DMS79 (cell line): Measurements from ENCODE around the gene HEPH.
"Not testable (repeated sequence)": the region's sequence is repeated elsewhere in the genome, so short reads cannot be mapped to it uniquely, and the experiment has no call there.

Source experiments
- DNase-seq: peaks from one replicate; lab custom pipeline; 2025; lab: John Stamatoyannopoulos, UW

HEPH gene, protein sequence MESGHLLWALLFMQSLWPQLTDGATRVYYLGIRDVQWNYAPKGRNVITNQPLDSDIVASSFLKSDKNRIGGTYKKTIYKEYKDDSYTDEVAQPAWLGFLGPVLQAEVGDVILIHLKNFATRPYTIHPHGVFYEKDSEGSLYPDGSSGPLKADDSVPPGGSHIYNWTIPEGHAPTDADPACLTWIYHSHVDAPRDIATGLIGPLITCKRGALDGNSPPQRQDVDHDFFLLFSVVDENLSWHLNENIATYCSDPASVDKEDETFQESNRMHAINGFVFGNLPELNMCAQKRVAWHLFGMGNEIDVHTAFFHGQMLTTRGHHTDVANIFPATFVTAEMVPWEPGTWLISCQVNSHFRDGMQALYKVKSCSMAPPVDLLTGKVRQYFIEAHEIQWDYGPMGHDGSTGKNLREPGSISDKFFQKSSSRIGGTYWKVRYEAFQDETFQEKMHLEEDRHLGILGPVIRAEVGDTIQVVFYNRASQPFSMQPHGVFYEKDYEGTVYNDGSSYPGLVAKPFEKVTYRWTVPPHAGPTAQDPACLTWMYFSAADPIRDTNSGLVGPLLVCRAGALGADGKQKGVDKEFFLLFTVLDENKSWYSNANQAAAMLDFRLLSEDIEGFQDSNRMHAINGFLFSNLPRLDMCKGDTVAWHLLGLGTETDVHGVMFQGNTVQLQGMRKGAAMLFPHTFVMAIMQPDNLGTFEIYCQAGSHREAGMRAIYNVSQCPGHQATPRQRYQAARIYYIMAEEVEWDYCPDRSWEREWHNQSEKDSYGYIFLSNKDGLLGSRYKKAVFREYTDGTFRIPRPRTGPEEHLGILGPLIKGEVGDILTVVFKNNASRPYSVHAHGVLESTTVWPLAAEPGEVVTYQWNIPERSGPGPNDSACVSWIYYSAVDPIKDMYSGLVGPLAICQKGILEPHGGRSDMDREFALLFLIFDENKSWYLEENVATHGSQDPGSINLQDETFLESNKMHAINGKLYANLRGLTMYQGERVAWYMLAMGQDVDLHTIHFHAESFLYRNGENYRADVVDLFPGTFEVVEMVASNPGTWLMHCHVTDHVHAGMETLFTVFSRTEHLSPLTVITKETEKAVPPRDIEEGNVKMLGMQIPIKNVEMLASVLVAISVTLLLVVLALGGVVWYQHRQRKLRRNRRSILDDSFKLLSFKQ

DNA sequence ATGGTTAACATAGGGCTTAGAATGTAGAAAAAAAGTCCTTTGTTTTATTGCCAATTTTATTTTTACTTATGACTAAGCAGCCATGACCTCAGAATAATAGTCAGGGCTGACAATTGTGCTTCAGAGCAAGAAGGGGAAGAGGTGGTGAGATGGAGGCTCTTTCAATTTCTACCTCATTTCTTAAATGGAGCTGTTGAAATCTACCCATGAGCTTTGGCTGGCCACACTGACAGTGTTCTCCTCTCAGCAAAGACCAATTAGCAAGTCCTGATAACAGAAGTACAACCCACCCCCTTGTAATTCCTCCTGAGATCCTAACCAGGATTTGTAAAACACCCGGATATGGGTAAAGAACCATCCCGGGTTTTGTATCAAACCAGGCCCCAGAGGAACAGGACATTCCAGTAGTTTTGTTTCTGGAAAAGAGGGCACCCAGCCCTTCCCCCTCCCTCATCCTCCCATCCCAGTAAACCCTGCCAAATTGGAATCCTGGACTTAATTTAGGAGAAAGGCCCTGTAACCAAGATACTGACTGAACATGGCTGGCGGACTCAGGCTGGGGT, at the start of gene HEPH:
Gene HEPH, plus strand, starts transcription at position 399 of the 563 bp plus-strand sequence. CDS start 6,324 bp downstream, outside the sequence.
- no peak for DNase-seq

DNA sequence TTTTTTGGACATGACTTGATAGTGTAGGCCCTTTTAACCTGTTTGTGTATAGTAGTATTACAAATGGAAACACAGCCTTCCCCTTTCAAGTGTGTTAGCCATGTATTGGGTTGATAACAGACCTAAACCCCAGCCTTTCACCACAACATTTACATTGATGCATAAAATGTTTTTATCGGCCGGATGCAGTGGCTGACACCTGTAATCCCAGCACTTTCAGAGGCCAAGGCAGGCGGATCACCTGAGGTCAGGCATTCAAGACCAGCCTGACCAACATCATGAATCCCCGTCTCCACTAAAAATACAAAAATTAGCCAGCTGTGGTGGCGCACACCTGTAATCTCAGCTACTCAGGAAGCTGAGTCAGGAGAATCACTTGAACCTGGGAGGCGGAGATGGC, 45.3 kb upstream of the HEPH start:
- DNase-seq, result not testable (repeated sequence)

DNA sequence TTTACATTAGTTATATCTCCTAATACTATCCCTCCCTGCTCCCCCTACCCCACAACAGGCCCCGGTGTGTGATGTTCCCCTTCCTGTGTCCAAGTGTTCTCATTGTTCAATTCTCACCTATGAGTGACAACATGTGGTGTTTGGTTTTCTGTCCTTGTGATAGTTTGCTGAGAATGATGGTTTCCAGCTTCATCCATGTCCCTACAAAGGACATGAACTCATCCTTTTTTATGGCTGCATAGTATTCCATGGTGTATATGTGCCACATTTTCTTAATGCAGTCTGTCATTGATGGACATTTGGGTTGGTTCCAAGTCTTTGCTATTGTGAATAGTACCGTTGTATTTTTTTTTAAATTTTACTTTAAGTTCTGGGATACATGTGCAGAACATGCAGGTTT, 42.7 kb upstream of the HEPH start:
- DNase-seq, result not testable (repeated sequence)

DNA sequence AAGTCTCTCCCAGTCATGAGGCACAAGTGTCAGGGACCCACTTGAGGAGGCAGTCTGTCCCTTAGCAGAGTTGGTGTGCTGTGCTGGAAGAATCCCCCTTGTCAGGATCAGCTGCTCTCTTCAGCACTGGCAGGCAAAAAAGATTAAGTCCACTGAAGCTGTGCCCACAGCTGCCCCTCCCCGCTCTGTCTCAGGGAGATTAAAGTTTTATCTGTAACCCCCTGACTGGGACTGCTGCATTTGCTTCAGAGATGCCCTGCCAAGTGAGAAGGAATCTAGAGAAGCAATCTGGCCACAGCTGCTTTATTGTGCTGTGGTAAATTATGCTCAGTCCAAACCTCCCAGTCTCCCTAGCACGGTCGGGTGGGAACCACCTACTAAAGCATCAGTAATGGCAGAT, 37.4 kb upstream of the HEPH start:
- no peak for DNase-seq

DNA sequence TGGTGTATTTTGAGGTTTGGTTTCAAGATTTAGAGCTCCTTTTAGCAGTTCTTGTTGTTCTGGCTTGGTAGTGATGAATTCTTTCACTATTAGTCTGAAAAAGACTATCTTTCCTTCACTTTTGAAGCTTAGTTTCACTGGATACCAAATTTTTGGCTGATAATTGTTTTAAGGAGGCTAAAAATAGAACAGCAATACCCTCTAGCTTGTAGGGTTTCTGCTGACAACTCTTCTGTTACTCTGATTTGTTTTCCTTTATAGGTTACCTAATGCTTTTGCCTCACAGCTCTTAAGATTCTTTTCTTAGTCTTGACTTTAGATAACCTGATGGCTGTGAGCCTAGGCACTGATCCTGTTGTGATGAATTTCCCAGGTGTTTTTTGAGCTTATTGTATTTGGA, 33.6 kb upstream of the HEPH start:
- no peak for DNase-seq

DNA sequence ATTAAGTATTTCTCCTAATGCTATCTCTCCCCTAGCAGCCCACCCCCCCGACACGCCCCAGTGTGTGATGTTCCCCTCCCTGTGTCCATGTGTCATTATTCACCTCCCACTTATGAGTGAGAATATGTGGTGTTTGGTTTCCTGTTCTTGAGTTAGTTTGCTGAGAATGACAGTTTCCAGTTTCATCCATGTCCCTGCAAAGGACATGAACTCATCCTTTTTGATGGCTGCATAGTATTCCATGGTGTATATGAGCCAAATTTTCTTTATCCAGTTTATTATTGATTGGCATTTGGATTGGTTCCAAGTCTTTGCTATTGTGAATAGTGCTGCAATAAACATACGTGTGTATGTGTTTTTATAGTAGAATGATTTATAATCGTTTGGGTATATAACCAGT, 28.8 kb upstream of the HEPH start:
- not testable (repeated sequence) for DNase-seq

DNA sequence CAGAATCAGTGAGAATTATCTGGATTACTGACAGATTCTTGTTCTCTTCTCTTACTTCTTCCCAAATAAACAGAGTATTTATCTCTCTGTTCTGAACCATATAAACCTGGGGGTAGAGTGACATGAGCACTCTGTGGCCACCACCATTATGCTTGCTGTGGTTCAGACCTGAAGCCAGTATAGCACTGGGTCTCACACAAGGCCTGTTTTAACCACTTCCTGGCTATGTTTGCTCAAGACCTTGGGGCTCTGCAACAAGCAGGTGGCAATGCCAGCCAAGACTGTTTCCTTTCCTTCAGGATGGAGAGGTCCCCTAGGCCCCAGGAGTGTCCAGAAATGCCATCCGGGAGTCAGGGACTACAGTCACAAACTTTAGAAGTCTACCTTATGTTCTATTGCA, 21.7 kb upstream of the HEPH start:
- DNase-seq, result no peak

DNA sequence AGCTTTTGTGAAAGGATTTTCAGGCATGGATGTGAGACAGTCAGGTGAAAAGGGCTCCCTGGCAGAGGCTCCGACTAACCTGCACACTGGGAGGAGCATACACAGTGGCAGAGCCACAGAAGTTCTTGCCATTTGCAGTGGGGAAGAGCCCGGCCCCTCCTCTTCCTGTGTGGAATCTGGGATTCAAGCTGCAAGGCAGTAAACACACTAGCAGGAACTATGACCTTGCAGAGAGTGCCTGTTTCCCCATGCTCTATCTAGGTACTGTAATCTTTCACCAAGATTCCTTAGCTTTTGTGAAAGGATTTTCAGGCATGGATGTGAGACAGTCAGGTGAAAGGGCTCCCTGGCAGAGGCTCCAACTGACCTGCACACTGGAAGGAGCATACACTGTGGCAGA, 19.8 kb upstream of the HEPH start:
- DNase-seq, result no peak

DNA sequence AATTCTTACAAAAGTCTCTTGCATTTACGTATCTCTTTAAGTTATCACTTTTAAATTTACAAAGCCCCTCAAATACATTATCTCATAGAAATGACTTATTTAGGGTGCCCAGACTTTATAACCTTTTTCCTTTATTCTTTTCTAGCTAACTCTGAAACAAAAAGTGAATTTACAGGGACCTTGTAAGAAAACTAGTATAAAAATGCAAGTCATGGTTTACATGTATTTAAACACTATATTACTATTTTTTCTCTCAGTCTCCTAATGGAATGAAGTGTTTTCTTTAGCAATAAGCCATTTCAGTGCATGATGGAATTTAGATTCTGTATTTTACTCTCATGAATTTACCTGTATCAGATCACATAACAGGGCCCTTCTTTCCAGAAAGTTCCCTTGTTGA, 14.5 kb upstream of the HEPH start:
- no peak for DNase-seq

DNA sequence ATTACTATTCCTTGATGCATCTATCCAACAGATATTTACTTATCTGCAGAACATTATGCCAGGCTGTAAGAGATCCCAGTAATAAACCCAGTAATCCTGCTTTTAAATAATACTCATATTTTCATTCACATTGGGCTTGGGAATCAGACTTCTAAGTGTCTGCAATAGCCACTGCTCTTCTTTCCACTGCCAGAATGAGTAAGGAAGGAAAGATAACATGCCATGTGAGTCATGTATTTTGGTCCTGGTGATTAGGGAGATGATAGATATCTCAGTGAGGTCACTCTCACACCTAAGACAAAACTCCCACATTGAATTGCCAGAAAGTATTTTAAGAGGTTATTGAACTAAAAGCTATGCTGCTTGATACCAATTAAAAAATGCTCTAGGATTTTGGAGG, 13.9 kb upstream of the HEPH start:
- no peak for DNase-seq

DNA sequence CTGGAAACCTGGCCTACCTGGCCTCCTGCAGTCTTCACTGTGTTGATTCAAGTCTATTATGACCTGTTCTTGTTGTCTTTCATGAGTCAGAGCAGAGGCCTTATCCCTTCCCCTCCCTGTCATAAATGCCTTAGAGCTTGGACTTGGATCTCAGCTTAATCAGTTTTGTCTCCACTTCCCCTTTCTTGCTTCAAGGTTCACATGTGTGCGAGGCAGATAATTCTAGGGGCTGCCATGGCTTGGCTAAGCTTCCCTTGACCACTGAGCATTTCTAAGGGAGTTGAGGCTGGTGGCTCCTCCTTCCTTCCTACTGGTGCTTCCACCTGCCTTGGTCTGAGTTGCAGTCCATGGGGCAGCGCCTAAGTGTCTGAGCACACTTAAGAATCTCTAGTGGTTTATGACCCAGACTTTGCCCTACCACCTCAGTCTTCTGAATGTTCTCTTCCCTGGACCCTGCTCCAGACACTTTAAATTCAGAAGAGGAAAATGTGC, 1.7 kb upstream of the HEPH start:
- no peak for DNase-seq

DNA sequence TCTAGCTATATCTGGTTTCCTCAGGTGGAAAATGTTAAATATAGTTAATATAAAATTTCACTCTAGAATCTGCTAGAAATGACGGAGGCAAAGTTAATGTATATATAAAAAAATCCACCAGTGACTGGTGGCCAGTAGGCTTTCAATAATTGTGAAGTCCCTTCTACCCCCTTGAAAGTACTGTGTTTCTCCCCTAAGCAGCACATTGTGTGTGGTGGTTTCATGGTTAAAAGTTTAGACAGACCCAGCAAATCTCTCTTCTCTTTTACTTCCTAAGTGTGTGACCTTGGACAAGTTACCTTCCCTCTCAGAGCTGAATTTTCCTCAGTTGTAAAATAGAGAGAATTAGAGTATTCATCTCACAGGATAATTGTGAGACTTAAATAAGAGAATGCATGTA, 600 bp upstream of the HEPH start:
- DNase-seq, result no peak

DNA sequence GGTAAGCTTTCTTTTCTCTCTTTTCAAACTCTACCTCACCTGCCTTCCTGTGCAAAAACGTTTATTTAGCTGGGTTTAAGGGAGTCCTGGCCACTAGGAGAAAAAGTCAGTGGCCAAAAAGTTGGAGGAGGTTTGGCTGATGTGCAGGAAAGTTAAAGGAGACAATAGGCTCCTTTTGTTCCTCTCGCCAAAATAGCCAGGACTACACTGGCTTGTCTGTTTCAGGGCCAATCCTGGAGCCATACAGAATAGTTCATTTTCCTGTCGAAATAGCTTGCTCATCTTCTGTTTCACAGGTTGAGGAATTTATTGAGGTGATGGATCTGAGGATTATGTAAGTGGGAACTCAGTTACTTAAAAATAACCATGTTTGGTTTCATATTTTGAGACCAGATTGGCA, 423 bp downstream of the HEPH start:
- DNase-seq, result no peak

DNA sequence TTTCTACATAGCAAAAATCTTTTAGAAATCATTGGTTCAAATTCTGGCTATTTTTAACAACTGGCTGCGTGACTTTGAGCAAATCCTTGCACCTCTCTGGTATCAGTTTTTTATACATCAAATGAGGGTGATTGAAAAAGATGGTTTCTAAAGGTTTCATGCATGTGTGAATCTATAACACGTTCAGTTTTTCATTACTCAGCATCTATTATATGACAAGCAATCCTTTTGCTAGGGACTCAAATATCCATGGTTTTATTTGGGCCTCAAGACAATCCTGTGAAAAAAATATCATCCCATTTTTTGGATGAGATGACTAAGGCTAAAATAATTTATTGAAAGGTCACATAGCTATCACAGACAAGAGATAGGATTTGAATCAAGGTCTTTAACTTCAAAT, 884 bp downstream of the HEPH start:
- DNase-seq, result no peak

DNA sequence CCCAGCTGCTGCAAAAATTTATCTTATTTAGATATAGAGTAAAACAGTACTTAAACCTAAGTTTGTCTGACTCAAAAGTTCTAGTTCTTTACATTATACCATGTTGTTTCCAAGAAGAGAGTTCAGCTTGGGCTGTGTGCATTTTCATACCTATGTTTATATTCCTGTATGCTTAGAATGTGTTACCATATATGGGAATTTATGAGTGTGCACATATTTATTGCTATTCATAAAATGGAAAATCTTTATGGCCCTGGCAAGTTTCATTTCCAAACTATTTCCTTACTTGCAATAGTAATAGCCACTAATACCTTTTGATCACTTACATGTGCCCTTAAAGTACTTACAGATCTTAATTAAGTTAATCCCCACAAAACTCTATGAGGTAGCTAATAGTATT, 2.6 kb downstream of the HEPH start:
- DNase-seq, result no peak

DNA sequence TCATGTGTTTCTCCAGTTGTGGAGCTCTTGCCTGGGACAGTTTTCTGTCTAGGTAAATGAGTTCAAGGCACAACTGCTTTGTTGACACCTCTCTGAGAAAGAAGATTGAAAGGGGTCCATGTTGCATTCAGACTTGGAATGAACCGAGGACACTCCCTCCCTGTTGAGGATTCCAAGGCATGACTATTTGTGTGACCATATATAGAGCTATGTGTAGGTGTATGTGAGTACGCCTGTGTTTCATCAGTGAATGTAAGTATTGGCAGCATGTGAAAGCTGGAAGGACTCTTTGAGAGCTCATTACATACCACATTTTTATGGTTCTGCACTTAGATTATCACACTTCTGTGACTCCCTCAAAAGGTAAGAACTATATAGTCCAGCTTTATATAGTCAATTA, 3.4 kb downstream of the HEPH start:
- no peak for DNase-seq

DNA sequence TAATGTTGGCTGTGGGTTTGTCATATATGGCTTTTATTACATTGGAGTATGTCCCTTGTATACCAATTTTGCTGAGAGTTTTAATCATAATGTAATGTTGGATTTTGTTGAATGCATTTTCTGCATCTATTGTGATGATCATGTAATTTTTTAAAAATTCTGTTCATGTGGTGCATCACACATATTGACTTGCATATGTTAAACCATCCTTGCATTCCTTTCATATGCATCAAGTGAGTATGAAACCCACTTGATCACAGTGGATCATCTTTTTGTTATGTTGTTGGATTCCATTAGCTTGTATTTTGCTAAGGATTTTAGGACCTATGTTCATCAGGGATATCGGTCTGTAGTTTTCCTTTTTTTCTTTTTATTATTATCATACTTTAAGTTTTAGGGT, 12.1 kb downstream of the HEPH start:
- no peak for DNase-seq

DNA sequence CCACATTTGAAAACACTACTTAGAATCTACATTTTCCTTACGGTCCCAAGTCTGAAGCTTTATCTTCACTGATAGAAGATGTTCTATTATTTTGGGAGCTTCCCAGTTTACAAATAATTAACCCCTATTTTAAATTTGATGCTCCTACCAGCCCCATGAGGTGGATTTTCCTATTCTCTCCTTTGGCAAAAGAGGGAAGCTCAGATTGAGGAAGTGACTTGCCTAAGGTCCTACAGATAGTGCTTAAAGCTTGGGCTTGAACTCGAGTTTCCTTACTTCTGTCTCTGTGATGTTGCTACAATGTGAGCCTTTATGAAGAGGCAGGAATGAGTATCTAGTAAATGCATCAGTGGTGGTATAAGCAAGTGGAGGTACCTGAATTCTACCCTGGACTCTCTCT, 27.5 kb downstream of the HEPH start:
- DNase-seq, result no peak

DNA sequence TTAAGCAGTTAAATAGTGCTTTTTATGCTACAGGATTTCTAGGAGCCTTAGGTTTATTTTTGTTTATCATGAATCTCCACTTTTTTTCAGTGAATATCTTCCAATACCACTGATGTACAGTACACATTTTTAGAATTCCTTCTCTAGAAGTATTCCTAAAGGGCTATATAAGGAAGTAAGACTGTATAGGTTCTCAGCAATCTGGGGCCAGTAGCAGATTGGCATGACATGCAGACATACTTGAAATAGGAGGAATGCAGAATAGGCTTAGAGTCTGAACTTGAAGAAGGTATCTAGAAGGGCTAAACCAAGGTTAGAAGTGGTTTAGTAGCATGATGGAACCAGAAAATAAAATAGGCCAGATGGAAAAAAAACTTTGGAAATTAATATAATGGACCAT, 29.8 kb downstream of the HEPH start:
- DNase-seq, result no peak

DNA sequence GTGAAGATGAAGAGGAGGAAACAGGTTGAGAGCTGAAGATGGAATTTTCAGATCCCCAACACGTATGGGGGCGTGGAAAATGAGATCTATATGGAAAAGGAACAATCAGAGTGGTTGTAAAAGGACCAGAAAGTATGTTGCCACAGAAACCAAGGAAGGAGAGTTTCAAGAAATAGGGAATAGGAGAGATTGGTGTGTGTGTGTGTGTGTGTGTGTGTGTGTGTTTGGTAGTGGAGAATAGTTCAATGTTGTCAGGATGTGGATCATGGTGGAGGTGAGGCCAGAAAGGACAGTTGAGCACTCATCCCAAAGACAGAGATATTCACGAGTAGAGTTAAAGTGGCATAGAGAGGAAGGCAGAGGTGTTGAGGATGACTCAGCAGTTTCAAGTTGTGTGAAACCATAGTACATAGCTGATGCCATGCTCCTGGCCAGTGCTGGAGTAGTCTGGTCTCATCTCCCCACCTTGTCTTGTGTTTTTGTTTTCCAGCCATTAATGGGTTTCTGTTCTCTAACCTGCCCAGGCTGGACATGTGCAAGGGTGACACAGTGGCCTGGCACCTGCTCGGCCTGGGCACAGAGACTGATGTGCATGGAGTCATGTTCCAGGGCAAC, 36.1 kb downstream of the HEPH start:
- DNase-seq, result no peak

DNA sequence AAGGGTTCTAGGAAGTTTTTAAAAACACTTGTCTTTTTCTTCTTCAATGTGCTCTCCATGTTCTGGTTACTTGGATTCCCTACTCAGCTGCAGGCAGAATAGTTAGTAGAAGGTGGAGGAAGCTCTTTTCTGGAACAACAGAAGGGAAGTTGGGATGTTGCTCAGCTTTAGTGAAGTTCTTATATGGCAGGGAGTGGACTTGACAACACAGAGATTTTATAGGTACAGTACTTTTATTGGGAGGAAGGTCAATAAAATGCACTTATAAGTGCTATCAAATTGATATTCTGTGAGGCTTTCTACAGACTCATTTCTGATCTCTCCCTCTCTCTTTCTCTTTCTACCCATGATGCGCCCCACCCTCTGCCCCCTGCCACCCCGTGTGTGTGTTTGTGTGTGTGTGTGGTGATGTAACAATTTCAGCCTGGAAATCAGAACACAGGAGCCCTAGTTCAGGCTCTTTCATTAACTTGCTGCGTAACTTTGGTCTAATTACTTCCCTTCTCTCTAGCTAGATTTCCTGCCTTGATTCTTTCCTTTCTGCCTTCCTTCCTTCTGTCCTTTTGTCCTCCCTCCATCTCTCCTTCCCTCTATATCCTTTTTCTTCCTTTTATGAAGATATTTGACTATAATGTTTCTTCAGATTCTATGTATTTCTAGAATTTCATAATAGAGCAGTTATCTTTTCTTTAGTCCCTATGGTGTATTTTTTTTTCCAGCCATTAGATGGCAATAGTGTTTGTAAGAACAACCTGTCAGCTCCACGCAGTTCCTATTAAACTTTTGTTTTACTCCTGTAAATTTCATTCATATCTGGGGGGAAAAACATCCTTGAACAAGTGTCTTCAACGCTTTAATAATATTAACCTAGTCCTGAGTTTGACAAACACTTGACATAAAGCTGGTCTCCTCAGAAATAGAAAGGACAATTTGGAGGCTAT, 37.1 kb downstream of the HEPH start:
- no peak for DNase-seq
